A549 treated with GW870086 at 1 μM for 4 hours (cell line): ENCODE results near the gene GPR137B. TPM values are rescaled to one million over a fixed set of nuclear protein-coding genes. Genes with fewer than 3 reads are reported as not detected.

ENCODE experiments used
- total RNA-seq: library from RNA; stranded (reverse); fragments of 200-300 nt; extraction: Qiagen RNA extraction; gene quantifications from 5 replicates; pipeline ENCODE4 v1.2.3, GENCODE V29; 2022; ENCODE audit warnings: low read depth

Gene GPR137B, protein sequence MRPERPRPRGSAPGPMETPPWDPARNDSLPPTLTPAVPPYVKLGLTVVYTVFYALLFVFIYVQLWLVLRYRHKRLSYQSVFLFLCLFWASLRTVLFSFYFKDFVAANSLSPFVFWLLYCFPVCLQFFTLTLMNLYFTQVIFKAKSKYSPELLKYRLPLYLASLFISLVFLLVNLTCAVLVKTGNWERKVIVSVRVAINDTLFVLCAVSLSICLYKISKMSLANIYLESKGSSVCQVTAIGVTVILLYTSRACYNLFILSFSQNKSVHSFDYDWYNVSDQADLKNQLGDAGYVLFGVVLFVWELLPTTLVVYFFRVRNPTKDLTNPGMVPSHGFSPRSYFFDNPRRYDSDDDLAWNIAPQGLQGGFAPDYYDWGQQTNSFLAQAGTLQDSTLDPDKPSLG
- total RNA-seq, result 14.5 to 19.3 TPM (median 17.6 TPM) in 5 replicates

DNA sequence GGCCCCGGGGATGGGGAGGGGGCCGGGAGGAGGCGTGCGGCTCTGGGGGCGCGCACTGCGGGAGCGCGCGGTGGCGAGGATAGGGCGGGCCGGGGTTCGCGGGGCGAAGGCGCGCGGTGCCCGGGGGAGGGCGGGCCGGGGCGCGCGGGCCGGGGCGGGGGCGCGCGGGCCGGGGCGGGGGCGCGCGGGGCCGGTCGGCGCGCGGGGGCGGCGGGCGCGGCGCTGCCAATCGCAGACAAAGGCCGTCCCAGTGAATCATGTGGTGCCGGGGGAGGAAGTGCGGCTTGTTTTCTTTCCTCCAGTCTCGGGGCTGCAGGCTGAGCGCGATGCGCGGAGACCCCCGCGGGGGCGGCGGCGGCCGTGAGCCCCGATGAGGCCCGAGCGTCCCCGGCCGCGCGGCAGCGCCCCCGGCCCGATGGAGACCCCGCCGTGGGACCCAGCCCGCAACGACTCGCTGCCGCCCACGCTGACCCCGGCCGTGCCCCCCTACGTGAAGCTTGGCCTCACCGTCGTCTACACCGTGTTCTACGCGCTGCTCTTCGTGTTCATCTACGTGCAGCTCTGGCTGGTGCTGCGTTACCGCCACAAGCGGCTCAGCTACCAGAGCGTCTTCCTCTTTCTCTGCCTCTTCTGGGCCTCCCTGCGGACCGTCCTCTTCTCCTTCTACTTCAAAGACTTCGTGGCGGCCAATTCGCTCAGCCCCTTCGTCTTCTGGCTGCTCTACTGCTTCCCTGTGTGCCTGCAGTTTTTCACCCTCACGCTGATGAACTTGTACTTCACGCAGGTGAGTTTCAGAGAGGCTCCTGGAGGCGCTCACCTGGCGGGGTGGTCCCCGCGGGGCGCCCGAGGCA is at the start of gene GPR137B:
Gene GPR137B, plus strand, starts transcription at position 287 of the 851 bp plus-strand sequence. Its CDS starts 84 bp downstream, at position 371.

Other genes starting within 250 kb of the GPR137B start
- 5.5 to 9.8 TPM (median 8.2 TPM) in 5 replicates for gene NID1, start 77.4 kb upstream of the GPR137B start, total RNA-seq
- 2.0 to 4.6 TPM (median 3.1 TPM) in 5 replicates for gene ERO1B, start 139.4 kb downstream of the GPR137B start, total RNA-seq